NCI-H82 (cell line): ENCODE measurements around the gene KIAA1671.

ENCODE experiments used
- DNase-seq: peaks from one replicate; lab custom pipeline; 2025; lab: John Stamatoyannopoulos, UW

Gene KIAA1671

DNA sequence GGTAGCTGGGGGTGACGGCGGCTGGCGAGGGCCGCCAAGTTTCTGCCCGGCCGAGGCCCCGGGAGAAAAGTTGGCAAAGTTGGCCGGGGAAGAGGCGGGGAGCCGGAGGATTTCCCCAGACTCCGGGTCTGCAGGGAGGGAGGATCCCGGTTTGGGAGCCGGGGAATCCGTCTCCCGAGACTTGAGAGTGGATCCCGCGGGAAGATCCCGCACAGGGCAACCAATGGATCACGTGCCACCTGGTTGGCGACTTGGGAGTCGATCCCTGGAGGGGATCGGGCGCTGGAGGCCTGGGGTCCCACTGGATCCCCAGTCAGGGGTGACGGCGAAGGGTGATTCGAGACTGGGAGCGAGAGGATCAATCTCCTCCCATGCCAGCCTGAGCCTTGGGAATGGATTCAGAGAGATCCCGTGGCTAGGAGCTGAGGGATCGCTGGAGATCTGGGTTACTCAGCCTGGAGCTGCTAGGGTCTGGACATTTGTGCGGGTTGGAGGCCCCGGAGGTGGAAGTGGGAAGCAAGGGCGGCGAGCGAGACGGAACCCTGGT lies 394 bp downstream of the KIAA1671 start:
- DNase-seq: peak; percentile 71

DNA sequence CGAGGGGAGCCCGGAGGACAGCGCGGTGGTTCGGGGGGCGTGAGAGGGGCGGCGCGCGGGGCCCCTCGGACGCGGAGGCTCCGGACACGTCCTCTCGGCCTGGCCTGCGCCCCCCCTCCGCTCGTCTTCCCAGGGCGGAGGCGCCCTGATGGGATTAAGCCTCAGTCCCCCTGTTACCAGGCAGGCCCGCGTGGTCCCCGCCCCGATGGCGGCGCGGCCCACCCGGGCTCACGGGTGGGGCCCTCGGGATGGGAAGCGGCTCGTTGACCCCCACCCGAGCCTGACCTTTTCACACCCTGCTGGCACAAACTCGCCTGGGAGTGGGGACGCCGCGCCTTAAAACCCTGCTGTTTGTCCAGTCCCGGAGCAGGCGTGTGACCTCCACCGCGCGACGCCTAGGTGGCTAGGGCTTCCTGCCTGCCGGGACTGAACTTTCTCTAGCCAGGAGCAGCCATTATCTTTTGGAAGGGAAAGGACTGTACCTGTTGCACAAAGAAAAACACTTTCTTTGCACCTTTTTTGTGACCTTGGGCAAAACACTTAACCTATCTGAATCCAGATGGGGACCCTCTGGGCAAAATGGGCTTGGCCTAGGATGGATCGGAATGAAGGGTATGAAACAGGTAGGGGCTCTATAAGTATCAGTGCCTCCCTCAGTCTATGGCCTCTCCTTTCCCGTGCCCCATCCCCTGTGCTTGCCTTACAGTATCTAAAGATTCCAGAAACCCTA lies 1.0 kb downstream of the KIAA1671 start:
- peak; percentile 57 for DNase-seq

DNA sequence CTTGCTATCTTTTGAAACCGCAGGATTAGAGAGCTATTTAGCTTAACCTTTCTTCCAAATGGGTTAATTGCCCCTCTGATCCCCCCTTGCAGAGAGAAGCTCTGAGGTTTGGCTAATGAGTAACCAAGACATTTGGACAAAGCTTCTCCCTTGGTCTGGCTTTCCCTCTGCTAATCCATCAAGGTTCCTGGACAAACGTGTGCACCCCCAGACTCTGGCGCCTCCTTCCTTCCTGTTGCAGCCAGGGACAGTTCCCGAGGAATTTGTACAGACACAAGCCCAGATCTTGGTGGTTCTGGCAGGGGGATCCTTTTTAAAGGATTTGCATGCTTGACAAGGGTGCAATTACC lies 1.6 kb downstream of the KIAA1671 start:
- no peak for DNase-seq

DNA sequence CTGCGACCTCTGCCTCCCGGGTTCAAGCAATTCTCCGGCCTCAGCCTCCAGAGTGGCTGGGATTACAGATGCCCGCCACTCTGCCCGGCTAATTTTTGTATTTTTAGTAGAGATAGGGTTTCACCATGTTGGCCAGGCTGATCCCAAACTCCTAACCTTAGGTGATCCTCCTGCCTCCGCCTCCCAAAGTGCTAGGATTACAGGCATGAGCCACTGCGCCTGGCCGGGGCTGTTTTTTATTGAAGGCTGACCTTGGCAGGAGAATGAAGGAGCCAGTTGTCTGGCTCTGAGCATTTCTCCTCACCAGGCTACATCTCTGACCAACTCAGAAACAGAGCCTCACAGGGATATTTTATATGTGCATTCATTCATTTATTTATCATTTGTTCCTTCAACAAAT lies 2.3 kb downstream of the KIAA1671 start:
- DNase-seq: no peak

DNA sequence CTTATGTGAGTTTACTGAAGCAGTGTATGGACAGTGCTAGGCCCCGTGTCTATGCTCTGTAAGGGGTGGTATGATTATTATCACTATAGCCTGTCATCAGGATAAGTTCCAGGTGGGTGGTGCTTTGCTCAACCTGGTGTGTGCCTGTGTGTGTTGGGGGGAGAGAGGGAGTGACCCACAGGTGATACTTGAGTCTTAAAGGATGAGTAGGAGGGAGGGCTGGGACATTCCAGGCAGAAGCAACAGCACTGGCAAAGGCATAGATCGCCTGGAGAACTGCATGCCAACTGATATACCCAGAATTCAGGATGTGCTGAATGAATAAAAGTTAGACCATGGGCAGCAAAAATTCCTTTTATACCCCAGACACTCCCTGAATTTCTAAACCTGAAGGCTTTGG lies 4.5 kb downstream of the KIAA1671 start:
- DNase-seq: no peak

DNA sequence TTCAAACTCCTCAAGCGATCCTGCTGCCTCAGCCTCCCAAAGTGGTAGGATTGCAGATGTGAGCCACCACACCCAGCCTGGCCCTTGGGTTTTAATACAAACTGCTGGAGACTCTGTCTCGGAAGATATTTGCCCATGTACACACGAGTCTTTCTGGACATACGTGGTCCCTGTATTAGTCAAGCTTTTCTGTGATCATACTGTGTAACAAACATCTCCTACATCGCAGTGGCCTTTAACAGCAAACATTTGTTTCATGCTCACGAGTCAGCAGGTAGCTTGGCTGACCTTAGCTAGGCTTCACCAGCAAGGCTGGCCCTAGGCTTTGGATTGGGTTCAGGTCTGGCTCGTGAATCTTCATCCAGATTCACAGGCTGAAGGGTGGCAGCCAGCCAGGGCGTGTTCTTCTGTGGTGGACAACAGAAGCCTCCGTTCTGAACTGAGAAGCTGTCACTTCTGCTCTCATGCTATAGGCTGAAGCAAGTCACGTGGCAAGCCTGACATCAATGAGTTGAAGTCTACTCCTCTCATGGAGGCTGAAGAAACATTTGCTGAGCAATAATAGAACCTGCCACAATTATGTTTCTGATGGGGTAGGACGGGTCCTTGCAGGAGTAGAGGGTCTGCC lies 8.8 kb downstream of the KIAA1671 start:
- no peak for DNase-seq

DNA sequence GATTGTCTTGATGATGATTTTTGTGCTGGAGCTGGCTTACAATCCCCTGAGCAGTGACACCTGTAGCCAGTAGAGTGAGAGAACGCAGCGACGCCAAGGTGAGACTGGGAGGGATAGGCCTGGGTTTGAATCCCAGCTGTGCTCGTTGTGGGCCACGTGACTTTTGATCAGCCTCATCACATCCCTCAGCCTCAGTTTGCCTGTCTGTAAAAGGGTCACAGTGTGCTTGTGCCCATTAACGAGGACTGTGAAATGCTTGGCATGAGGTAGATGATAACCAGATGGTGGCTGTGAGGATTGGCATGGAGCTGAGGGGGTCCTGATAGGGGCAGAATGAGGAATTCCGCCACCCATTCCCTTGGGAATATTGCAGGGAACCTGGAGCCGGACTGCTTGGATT lies 9.6 kb downstream of the KIAA1671 start:
- no peak for DNase-seq

DNA sequence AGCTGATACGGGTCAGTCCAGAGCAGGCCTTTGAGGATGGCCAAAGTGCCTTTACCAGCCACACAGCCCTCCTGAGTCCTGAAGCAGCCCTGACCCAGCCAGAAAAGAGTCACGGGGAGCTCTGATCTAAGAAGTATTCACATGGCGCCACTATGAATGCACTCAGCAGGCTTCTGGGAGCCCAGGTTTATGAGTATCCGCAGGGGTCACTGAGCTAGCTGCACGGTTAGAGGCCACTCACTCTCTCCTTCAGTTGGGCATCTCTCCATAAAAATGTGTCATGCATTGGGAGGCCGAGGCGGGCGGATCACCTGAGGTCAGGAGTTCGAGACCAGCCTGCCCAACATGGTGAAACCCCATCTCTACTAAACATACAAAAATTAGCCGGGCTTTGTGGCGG lies 10.3 kb downstream of the KIAA1671 start:
- no peak for DNase-seq

DNA sequence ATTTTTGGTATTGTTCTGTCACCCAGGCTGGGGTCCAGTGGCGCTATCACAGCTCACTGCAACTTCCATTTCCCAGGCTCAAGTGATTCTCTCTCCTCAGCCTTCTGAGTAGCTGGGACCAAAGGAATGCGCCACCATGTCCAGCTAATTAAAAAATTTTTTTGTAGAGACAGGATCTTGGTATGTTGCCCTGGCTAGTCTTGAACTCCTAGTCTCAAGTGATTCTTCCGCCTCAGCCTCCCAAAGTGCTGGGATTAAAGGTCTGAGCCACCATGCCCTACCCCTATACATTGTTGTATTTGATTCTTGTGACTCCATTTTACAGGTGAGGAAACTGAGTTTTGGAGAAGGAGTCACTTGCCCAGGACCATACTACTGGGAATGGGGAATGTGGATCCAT lies 11.9 kb downstream of the KIAA1671 start:
- DNase-seq: no peak

DNA sequence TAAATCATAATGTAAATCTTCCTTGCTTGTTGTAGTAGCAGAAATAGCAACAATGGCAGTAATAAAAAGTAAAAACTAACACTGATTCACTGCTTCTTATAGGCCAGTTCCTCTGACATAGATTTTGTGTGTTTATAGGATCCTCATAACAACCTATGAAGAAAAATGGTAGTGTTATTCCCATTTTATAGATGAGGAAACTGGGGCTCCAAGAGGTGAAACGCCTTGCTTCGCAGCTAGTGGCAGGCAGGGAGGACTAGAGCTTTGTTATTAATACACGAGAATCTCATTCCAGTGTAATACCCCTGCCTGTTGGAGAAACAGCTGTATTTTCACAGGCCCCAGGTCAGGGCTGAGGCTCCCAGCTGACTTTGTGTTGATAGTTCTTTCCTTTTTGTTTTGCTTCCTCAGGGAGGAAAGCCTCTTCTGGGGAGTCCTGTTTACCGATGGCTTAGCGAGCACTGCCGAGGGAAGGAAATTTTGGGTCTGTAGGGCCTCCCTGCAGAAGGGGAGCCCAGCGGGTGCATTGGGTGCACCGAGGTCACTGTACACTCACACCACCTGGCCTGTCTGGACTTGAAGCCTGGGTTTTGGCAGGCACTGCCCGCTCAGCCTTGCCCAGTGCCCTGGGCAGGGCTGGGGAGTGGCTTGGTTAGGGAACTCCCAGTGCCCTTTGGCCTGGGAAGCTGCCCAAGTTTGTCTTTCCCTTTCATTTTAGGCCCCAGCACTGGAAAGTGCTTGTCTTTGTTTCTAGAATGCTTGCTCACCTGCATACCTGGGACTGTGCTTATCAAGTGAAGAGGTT lies 13.5 kb downstream of the KIAA1671 start:
- DNase-seq: no peak

DNA sequence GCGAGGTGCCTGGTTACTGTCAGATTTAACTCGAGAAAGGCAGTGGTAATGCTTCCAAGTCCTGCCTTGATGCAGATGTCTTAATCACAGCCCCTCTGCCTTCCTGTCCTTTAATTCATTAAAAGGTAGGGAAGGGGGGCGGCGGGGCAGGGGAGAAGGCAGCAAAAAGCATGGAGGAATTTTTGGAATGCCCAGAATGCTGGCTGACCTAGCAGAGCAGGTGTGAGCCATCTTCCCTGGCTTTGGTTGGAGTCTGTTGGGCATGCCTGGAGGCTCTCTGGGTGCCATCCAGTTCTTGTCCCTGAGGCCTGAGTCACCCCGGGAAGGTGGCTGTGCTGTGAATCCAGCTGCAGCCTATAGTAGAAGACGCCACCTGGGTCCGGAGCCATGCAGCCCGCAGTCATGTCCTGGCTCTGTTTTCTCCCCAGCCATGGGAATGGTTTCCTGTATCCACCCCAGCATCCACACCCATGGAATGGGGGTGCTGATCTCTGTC lies 15.6 kb downstream of the KIAA1671 start:
- DNase-seq: no peak

DNA sequence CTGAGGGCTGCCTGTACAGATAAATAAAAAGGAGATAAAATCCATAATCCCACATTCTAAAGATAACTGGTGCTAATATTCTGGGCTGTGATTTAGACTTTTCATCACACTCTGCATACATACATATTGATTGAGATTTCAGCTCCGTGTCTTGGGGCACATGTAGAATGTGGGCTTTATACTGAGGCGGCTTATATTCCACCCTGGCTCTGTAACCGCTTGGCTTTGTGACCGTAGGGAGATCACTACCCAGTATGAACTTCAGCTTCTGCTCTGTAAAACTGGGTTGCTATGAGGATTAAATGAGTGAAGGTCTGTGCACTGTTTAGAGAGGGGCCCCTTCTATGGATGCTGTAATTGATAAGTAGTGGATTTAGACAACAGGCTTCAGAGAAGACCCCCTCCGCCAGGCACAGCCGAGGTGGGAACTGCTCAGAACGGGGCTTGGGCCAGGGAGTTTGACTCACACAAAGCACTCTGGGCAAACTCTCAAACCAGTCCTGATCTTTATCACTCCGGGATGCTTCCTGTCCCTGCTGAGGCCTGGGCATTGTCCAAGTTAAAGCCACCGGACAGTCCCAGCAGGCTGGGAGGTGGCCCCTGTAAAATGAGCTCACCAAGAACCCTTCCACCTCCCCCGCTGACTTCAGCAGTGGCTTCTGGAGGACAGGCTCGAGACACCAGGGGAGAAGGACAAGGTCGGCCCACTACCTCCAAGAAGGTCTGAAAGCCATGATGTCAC lies 17.2 kb downstream of the KIAA1671 start:
- DNase-seq: no peak

DNA sequence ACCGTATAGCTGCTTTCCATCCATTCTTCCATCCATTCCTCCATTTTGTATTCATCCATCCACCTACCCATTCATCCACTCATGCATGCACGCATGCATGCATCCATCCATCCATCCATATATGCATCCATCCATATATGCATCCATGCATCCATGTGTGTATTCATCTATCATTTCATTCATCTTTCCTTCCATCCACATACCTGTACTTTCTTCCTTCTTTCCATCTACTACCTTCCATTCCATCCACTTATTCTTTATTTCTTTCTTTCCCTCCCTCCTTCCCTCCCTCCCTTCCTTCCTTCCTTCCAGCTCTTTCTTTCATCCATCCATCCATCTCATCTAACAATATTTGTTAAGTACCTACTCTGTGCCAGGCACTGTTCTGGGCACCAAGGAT lies 19.9 kb downstream of the KIAA1671 start:
- DNase-seq: no peak

DNA sequence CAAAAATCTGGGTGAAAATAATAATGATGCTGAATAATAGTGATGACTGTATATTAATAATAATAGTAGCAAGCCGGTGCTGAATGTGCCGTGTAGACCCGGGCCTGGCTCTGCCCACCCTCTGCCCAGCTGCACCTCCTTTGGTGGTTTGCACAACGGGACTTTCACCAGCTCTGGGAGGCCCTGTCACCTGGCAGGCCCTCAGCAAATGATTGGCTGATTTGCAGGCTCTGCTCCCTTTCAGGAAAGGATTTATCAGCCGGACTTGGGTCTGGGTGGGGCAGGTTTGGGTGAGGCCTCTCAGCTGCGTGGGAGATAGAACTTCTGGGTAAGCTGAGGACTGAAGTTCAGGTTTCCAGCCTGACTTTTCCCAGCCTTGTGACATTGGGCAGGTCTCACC lies 21.4 kb downstream of the KIAA1671 start:
- DNase-seq: no peak

DNA sequence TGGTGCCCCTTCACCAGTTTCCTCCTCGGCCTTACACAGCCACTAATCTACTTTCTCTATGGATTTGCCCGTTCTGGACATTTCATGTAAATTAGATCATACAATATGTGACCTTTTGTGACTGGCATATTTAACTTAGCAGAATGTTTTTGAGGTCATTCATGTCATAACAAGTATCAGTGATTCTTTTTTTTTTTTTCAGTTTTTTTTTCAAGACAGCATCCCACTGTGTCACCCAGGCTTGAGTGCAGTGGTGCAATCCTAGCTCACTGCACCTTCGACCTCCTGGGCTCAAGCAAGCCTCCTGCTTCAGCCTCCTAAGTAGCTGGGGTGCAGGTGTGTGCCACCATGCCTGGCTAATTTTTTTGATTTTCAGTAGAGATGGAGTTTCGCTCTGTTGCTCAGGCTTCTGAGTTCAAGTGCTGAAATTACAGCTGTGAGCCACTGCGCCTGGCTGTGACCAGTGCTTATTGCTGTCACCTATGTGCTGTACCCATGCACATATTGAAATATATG lies 22.7 kb downstream of the KIAA1671 start:
- no peak for DNase-seq

DNA sequence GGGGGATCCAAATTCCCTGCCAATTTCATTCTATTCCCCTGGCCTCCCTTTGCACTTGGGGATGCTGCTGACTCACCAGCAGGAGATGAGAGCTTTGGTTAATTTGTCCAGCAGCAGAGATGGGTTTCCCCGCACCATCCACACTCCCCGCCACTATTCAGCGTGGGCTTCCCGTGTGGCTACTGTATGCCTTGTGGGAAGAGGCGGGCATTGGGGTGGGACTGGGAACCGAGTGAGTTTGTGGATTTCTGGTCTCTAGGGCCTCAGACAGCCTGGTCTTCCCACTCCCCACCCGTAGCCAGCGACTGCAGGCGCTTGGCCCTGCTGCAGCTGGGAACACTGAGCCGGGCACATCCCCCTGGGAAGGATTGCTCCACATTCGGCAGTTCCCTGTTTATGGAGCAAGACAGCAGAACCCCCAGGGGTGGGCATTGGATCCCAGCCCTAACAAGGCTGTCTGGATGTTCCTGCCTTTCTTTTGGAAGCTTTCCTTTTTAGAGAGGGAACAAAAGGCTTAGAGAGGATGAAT lies 23.4 kb downstream of the KIAA1671 start:
- no peak for DNase-seq

DNA sequence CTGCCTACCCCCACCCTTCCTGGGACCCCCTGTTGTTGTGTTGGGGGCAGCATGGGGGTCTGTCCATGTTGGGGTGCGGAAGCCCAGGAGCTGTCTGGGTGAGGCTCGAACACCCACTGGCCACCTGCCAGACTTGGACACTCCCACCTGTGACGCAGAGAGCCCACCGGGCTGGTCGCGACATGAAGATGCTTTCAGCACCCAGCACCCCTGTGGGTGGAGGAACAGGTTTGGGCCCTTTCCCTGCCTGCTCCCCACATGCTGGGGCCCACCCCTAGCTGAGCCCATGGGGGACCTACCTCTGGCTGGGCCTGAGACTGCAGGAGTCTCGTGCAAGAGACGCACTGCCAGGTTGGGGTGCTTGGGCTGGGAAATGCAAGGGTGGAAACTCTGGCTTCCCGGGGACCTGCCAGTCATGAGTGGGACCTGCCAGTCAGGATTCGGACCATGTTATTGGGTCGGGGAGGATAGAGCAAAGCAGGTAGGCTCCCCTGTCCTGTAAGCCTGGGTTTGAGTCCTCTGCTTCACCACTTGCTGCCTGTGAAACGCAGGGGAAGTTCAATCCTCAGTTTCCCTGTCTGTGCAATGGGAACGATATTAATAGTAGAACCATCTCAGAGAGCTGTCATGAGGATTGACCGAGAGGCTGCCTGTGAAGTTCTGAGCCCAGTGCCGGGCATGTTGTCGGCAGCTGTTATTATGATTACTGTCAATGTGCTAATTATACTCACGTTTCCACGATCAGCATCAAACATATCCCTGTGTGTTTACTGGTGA lies 24.1 kb downstream of the KIAA1671 start:
- DNase-seq: no peak

DNA sequence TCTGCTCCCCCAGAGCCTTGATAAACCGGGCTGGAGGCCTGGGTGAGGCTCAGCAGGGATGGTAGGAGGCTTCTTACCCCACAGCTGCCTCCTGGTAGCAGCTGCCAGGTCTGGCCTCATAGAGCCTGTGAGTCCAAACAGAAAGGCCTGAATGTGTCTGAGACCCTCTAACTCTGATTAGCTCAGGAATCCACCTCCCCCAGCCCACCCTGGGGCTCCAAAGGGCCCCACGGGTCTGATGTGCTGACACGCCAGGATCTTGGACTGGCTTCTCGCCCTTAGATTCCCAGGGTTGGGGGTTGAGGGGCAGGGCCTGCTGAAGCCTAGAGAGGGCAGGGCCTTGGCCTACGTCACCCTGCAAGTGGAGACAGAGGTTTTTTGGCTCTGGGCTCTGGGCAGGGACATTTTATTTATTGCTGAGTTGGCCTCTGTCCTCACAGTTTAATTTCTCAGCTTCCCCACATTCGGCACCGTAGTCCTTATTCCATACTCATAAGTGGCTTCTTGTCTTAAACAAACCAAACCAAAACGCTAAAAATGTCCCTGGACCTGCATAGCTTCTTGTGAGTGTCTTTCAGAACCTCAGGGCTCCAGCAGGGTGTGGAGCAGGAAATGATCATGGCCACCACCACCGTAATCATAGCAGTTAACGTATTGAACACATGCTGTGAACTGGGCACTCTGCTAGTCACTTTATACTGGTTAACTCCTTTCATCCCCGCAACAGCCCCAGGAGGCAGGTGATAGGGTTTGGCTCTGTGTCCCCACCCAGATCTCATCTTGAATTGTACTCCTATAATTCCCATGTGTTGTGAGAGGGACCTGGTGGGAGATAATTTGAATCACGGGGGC lies 25.1 kb downstream of the KIAA1671 start:
- DNase-seq: peak; percentile 6

DNA sequence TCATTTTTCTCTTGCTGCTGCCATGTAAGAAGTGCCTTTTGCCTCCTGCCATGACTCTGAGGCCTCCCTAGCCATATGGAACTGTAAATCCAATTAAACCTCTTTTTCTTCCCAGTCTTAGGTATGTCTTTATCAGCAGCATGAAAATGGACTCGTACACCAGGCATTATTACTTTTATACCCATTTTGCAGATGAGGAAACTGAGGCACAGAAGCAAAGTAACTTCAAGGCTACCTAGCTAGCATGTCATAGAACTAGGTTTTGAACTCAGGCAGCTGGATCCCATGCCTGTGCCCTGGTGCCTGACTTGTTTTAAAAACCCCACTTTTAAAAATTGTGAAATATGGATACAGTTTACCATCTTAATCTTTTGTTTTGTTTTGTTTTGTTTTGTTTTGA lies 25.8 kb downstream of the KIAA1671 start:
- DNase-seq: peak; percentile 47

DNA sequence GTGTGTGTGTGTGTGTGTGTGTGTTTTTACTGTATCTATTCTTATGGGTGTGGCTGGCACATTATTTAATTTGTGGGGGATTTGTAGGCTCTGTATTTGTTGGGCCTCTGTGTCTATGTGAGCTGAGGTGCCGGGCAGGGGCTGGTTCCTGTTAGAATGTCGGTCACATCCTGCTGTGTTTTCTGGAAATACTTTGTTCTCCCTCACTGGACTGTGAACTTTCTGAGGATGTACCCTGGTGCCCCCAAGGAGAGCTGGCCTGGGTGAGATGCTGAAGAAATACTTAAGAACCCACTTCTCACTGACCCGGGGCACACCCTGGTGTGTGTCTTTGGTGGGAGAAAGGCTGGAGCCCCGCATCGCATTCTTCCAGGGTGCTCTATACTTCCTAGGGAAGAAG lies 28.6 kb downstream of the KIAA1671 start:
- no peak for DNase-seq
